Hepatocyte (in vitro differentiated cells): Measurements from ENCODE around the gene PWWP2B. TPM values are rescaled to one million over a fixed set of nuclear protein-coding genes. Genes with fewer than 3 reads are reported as not detected.

Experiments
- DNase-seq: peaks from one replicate; pipeline ENCODE4 v3.0.0-alpha.2; 2016; ENCODE audit warnings: low spot score
- H2AFZ ChIP-seq: fragments of 200-600 bp; sonication (generic); 2 replicates; pipeline ENCODE4 v1.6.0; 2016; ENCODE audit warnings: antibody characterized with exemption, mild to moderate bottlenecking
- H3K27ac ChIP-seq: fragments of 200-600 bp; sonication (generic); 2 replicates; pipeline ENCODE4 v1.5.1; 2016; ENCODE audit warnings: mild to moderate bottlenecking
- H3K27me3 ChIP-seq: fragments of 200-600 bp; sonication (generic); 2 replicates; pipeline ENCODE4 v1.6.1; 2016
- H3K36me3 ChIP-seq: fragments of 200-600 bp; sonication (generic); replicated peaks from 2 replicates; pipeline ENCODE4 v1.5.1; 2016; ENCODE audit warnings: low read depth; ENCODE audit not compliant: insufficient read depth
- H3K4me1 ChIP-seq: fragments of 200-600 bp; sonication (generic); 2 replicates; pipeline ENCODE4 v1.5.1; 2016; ENCODE audit warnings: mild to moderate bottlenecking, moderate library complexity; ENCODE audit not compliant: insufficient read depth
- H3K4me2 ChIP-seq: fragments of 200-600 bp; sonication (generic); 2 replicates; pipeline ENCODE4 v1.6.0; 2016
- H3K4me3 ChIP-seq: fragments of 200-600 bp; sonication (generic); 2 replicates; pipeline ENCODE4 v1.5.1; 2016; ENCODE audit warnings: mild to moderate bottlenecking
- H3K79me2 ChIP-seq: fragments of 200-600 bp; sonication (generic); 2 replicates; pipeline ENCODE4 v1.6.0; 2017; ENCODE audit warnings: mild to moderate bottlenecking
- H3K9me2 ChIP-seq: fragments of 200-600 bp; sonication (generic); replicated peaks from 2 replicates; pipeline ENCODE4 v1.6.0; 2017; ENCODE audit warnings: mild to moderate bottlenecking; ENCODE audit not compliant: insufficient read depth
- H3K9me3 ChIP-seq: fragments of 200-600 bp; sonication (generic); 2 replicates; pipeline ENCODE4 v1.5.1; 2016; ENCODE audit warnings: low read depth, mild to moderate bottlenecking
- H4K20me1 ChIP-seq: fragments of 200-600 bp; sonication (generic); 2 replicates; pipeline ENCODE4 v1.6.0; 2016; ENCODE audit warnings: mild to moderate bottlenecking; ENCODE audit not compliant: insufficient read depth, poor library complexity, severe bottlenecking
- EZH2 ChIP-seq: fragments of 200-600 bp; sonication (generic); IDR thresholded peaks from 2 replicates; pipeline ENCODE4 v1.6.1; 2016; ENCODE audit warnings: antibody characterized with exemption, mild to moderate bottlenecking, borderline replicate concordance
- EZH2phosphoT487 ChIP-seq: fragments of 200-600 bp; sonication (generic); IDR thresholded peaks from one replicate; pipeline ENCODE4 v1.6.1; 2018; ENCODE audit warnings: antibody characterized with exemption, mild to moderate bottlenecking, low read depth, moderate library complexity; ENCODE audit not compliant: unreplicated experiment, severe bottlenecking
- WGBS: methylation state at CpG from one replicate; pipeline ENCODE4 v1.1.6; 2016; ENCODE audit warnings: low lambda C conversion rate; ENCODE audit errors: missing lambda C conversion rate; 5-methylcytosine and 5-hydroxymethylcytosine counted together
- polyA plus RNA-seq: library from polyadenylated mRNA; unstranded; fragments of >200 nt; fragmentation: Nextera tagmentation; extraction: Ambion mirVana; gene quantifications from 2 replicates; pipeline ENCODE4 v1.2.1, GENCODE V29; 2016
- total RNA-seq: library from RNA; depleted of rRNA; stranded (reverse); fragments of >200 nt; gene quantifications from 2 replicates; pipeline ENCODE4 v1.2.3, GENCODE V29; 2014
- TF ChIP-seq, protein P1 (sequence below): fragments of 200-600 bp; sonication (generic); IDR thresholded peaks from 2 replicates; pipeline ENCODE4 v1.5.1; 2016; ENCODE audit warnings: antibody characterized with exemption, mild to moderate bottlenecking; ENCODE audit not compliant: poor library complexity

The PWWP2B gene
- total and polyA plus RNA-seq, 2 experiments from 2014 or later, result 10.7 to 18.0 TPM

DNA sequence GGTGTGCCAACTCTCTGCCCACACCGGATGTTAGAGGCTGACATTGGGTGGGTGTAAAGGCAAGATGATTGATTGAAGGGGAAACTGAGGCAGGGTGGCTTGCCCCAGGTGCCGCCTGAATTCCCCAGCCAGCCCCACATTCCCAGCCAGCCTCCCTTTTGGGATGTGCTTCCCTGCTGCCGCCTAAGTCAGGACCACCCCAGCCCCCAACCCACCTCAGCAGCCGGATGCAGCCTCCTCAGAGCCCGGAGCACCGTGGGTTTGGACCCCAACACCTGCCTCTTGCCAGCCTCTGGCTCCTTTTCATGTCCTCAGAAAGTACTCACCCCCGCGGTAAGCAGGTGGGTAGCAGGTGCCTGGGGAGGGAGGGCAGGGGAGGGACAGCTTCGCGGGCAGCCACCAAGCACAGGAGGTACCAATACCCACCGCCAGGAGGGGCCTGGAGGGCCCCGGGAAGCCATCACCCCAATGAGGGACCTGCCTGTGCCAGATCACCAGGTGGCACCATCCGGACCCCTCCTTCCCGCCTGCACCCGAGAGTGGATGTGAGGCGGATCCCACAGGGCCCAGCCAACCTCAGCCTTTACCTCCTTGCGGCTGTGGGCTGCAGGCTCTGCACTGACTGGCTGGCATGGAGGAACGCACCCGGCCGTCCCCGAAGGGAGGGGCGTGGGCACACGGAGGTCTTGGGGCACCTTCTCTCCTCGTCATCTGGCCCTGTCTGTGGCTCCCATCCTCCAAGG, 60.5 kb downstream of the PWWP2B start:
- no peak for DNase-seq
- Histone ChIP-seq H3K9me2 (no peaks in the 10 kb centered on the region), H3K4me3 (no peak overlapping the region), H3K79me2 (no peaks in the 10 kb centered on the region), H3K4me1 (peaks cover 24% of the 10 kb centered on the region), H4K20me1 (no peaks in the 10 kb centered on the region), H2AFZ (no peak overlapping the region), H3K9me3 (no peaks in the 10 kb centered on the region), H3K36me3 (no peaks in the 10 kb centered on the region), H3K27me3 (no peaks in the 10 kb centered on the region), H3K4me2 (no peak overlapping the region), H3K27ac (no peak overlapping the region)
- 87% methylated on average over 19 of the region's 24 CpGs for WGBS
- TF ChIP-seq EZH2 (no peak), EZH2phosphoT487 (no peak)
- TF ChIP-seq, protein P1, sequence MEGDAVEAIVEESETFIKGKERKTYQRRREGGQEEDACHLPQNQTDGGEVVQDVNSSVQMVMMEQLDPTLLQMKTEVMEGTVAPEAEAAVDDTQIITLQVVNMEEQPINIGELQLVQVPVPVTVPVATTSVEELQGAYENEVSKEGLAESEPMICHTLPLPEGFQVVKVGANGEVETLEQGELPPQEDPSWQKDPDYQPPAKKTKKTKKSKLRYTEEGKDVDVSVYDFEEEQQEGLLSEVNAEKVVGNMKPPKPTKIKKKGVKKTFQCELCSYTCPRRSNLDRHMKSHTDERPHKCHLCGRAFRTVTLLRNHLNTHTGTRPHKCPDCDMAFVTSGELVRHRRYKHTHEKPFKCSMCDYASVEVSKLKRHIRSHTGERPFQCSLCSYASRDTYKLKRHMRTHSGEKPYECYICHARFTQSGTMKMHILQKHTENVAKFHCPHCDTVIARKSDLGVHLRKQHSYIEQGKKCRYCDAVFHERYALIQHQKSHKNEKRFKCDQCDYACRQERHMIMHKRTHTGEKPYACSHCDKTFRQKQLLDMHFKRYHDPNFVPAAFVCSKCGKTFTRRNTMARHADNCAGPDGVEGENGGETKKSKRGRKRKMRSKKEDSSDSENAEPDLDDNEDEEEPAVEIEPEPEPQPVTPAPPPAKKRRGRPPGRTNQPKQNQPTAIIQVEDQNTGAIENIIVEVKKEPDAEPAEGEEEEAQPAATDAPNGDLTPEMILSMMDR, result no peak

DNA sequence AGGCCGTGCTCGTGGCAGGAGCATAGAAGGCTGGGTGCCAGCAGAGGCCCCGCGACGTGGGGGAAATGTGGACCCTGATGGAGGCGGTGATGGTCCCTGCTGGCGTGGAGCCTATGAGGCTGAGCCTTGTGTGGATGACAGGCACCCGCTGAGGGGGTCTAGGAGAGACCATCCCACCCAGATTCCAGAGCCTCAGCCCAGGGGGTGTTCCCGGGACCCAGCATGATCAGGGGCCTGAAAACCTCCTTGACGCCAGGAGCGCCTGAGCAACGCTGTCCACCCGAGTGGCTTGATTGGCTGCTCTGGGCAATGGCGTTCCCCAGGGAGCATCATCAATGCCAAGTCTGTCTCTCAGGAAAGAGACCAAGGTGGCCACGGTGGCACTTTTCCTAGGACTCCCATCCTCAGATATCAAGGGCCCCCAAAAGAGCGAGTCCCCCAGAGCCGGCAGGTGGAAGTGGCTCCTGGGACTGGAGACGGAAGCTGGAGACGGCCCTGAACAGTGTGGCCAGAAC, 61.1 kb downstream of the PWWP2B start:
- DNase-seq, result no peak
- Histone ChIP-seq H3K27ac (no peak overlapping the region), H3K9me3 (no peaks in the 10 kb centered on the region), H3K4me1 (peaks cover 24% of the 10 kb centered on the region), H2AFZ (no peak overlapping the region), H4K20me1 (no peaks in the 10 kb centered on the region), H3K36me3 (no peaks in the 10 kb centered on the region), H3K9me2 (no peaks in the 10 kb centered on the region), H3K4me2 (peak overlapping the region; percentile 62), H3K4me3 (no peak overlapping the region), H3K27me3 (no peaks in the 10 kb centered on the region), H3K79me2 (no peaks in the 10 kb centered on the region)
- TF ChIP-seq, protein P1, result no peak
- WGBS, result 69% methylated on average over 17 of the region's 19 CpGs

DNA sequence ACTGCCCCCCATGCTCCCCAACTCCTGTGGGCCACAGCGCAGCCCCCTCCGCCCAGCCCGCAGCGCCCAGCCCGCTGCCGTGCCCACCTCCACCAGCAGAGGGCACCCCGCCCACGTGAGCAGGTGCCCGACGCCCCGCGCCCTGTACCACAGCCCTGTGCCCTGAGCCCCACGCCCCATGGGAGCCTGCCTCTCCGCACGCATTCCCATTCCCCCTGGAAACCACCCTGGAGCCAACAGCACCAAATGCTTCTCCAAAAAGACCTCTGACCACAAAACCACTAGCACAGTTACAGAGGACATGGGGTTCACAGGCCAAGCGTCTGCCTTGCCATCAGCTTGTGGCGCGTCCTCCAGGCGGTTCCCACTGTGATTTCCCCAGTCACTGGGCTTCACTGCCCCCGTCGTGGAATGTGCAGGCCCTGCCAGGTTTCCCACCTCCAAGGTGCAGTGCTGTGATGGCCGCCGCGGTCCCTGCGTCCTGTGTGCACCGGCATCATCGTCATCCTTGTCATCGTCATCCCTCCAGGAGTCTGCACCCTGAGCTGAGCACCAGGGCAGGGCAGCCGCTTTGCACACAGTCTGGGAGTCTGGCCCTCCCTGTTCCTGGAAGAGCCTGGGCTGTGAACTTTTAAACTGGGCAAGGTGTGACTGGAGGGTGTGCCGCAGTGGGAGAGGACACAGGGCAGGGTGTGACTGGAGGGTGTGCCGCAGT, 61.7 kb downstream of the PWWP2B start:
- TF ChIP-seq EZH2, result no peak
- TF ChIP-seq, protein P1, result peak; percentile 95
- H3K27me3 ChIP-seq, result no peaks in the 10 kb centered on the region
- peak overlapping the region; percentile 89 for H3K27ac ChIP-seq
- H3K4me3 ChIP-seq, result no peak overlapping the region
- no peaks in the 10 kb centered on the region for H3K9me3 ChIP-seq
- H3K9me2 ChIP-seq, result no peaks in the 10 kb centered on the region
- H2AFZ ChIP-seq, result no peak overlapping the region
- H3K4me1 ChIP-seq, result peaks cover 19% of the 10 kb centered on the region
- no peaks in the 10 kb centered on the region for H3K36me3 ChIP-seq
- WGBS, result 56% methylated on average over 25 of the region's 31 CpGs
- peak overlapping the region; percentile 62 for H3K4me2 ChIP-seq
- no peaks in the 10 kb centered on the region for H3K79me2 ChIP-seq
- DNase-seq, result peak; percentile 78
- no peaks in the 10 kb centered on the region for H4K20me1 ChIP-seq
